HG03064 (cell line): ENCODE measurements around the gene ANKZF1.

Experiments
- ATAC-seq: cut with Tn5 transposase; IDR thresholded peaks from one replicate; pipeline ENCODE4 v1.9.1; 2021; ENCODE audit warnings: low read depth; ENCODE audit not compliant: unreplicated experiment

ANKZF1 gene

GRCh38 chr2:219207884-219208740 lies 21.5 kb upstream of the ANKZF1 start:
- ATAC-seq: no peak

- no peak for ATAC-seq
Measured at GRCh38 chr2:219209236-219210195, 20.1 kb upstream of the ANKZF1 start.

GRCh38 chr2:219210196-219210885 lies 19.3 kb upstream of the ANKZF1 start:
- ATAC-seq: no peak

GRCh38 chr2:219210886-219211362 lies 18.7 kb upstream of the ANKZF1 start:
- no peak for ATAC-seq

GRCh38 chr2:219213026-219213415 lies 16.6 kb upstream of the ANKZF1 start:
- ATAC-seq: no peak

- ATAC-seq: no peak
Measured at GRCh38 chr2:219213486-219214071, 16.0 kb upstream of the ANKZF1 start.

GRCh38 chr2:219214141-219214540 lies 15.5 kb upstream of the ANKZF1 start:
- ATAC-seq: no peak

- no peak for ATAC-seq
Measured at GRCh38 chr2:219214786-219215185, 14.8 kb upstream of the ANKZF1 start.

- ATAC-seq: no peak
Measured at GRCh38 chr2:219215871-219216534, 13.6 kb upstream of the ANKZF1 start.

- ATAC-seq: no peak
Measured at GRCh38 chr2:219216535-219216915, 13.1 kb upstream of the ANKZF1 start.

- ATAC-seq: peak; percentile 17
Measured at GRCh38 chr2:219218217-219218731, 11.3 kb upstream of the ANKZF1 start.

- peak; percentile 72 for ATAC-seq
Measured at GRCh38 chr2:219218732-219219701, 10.6 kb upstream of the ANKZF1 start, which contains the start of gene ABCB6. ABCB6 (minus strand) TSS chr2:219218958; CDS start chr2:219218673, 285 bp downstream.

- ATAC-seq: no peak
Measured at GRCh38 chr2:219219784-219220532, 9.6 kb upstream of the ANKZF1 start.

GRCh38 chr2:219220652-219221402 lies 8.8 kb upstream of the ANKZF1 start:
- no peak for ATAC-seq

- ATAC-seq: no peak
Measured at GRCh38 chr2:219221957-219222518, 7.6 kb upstream of the ANKZF1 start.

GRCh38 chr2:219223831-219224610 lies 5.6 kb upstream of the ANKZF1 start:
- no peak for ATAC-seq
